ENCODE results near the gene SMIM15. TPM values are rescaled to one million over a fixed set of nuclear protein-coding genes. Genes with fewer than 3 reads are reported as not detected.

The SMIM15 gene
- total and polyA plus RNA-seq, 9 donors: 17.6 to 59.3 (median 42.2) TPM

GRCh38 chr5:61184708-61185107, 22.4 kb upstream of the SMIM15 start:
- WGBS, 3 donors: 89 to 95% (median 92%) methylated on average over 2 of the region's 2 CpGs
- H3K4me1 ChIP-seq (ENCODE audit: insufficient read depth): no peaks in the 10 kb centered on the region
- no peak overlapping the region for H3K27ac ChIP-seq
- DNase-seq: no peak
- H3K9me3 ChIP-seq: no peaks in the 10 kb centered on the region
- intact Hi-C loops (cut with DNase I): no loop called here
- H3K27me3 ChIP-seq: no peaks in the 10 kb centered on the region
- H3K36me3 ChIP-seq: no peaks in the 10 kb centered on the region
- no peak overlapping the region for H3K4me3 ChIP-seq
- no peak for TF ChIP-seq POLR2A (IDR thresholded peaks at IDR 0.05)
- no peak for TF ChIP-seq CTCF (IDR thresholded peaks at IDR 0.05)
- no peak for TF ChIP-seq EP300 (IDR thresholded peaks at IDR 0.05)

- DNase-seq: no peak
- no peak for TF ChIP-seq CTCF (IDR thresholded peaks at IDR 0.05)
- Histone ChIP-seq H3K27ac (no peak overlapping the region), H3K4me3 (no peak overlapping the region), H3K36me3 (no peaks in the 10 kb centered on the region), H3K9me3 (no peaks in the 10 kb centered on the region), H3K4me1 (ENCODE audit: insufficient read depth) (no peaks in the 10 kb centered on the region), H3K27me3 (no peaks in the 10 kb centered on the region)
- intact Hi-C loops (cut with DNase I): no loop called here
- WGBS, 3 donors: 97 to 100% (median 99%) methylated on average over 1 of the region's 1 CpG
Observed at GRCh38 chr5:61183538-61183937, 21.3 kb upstream of the SMIM15 start.

- H3K27me3 ChIP-seq: no peaks in the 10 kb centered on the region
- no peaks in the 10 kb centered on the region for H3K36me3 ChIP-seq
- H3K27ac ChIP-seq: no peak overlapping the region
- H3K9me3 ChIP-seq: no peaks in the 10 kb centered on the region
- DNase-seq: no peak
- H3K4me3 ChIP-seq: no peak overlapping the region
- H3K4me1 ChIP-seq (ENCODE audit: insufficient read depth): no peaks in the 10 kb centered on the region
- intact Hi-C loops (cut with DNase I): no loop called here
- 82 to 90% (median 90%) methylated on average over 2 of the region's 2 CpGs for WGBS, 3 donors
- no peak for TF ChIP-seq EP300 (IDR thresholded peaks at IDR 0.05)
- TF ChIP-seq POLR2A (IDR thresholded peaks at IDR 0.05): no peak
- no peak for TF ChIP-seq CTCF (IDR thresholded peaks at IDR 0.05)
Observed at GRCh38 chr5:61182449-61182848, 20.2 kb upstream of the SMIM15 start.

- H3K4me3 ChIP-seq: no peak overlapping the region
- TF ChIP-seq EP300 (IDR thresholded peaks at IDR 0.05) (no peak), POLR2A (IDR thresholded peaks at IDR 0.05) (no peak), CTCF (IDR thresholded peaks at IDR 0.05) (no peak)
- no peaks in the 10 kb centered on the region for H3K36me3 ChIP-seq
- H3K27me3 ChIP-seq: no peaks in the 10 kb centered on the region
- H3K27ac ChIP-seq: no peak overlapping the region
- no peak for DNase-seq
- 52 to 70% (median 54%) methylated on average over 2 of the region's 2 CpGs for WGBS, 3 donors
- intact Hi-C loops (cut with DNase I): no loop called here
- no peaks in the 10 kb centered on the region for H3K9me3 ChIP-seq
- H3K4me1 ChIP-seq (ENCODE audit: insufficient read depth): no peaks in the 10 kb centered on the region
Observed at GRCh38 chr5:61180886-61181285, 18.6 kb upstream of the SMIM15 start.

GRCh38 chr5:61178702-61179101, 16.4 kb upstream of the SMIM15 start:
- H3K4me3 ChIP-seq: no peak overlapping the region
- H3K36me3 ChIP-seq: no peaks in the 10 kb centered on the region
- intact Hi-C loops (cut with DNase I): loop anchor here in 1 of 4 donors (10.0 kb wide), 1 partner anchor 486 kb away; no protein-coding TSS in a partner anchor
- no peak for DNase-seq
- 91 to 94% (median 92%) methylated on average over 4 of the region's 4 CpGs for WGBS, 3 donors
- H3K27ac ChIP-seq: no peak overlapping the region
- no peaks in the 10 kb centered on the region for H3K9me3 ChIP-seq
- TF ChIP-seq POLR2A (IDR thresholded peaks at IDR 0.05) (no peak), CTCF (IDR thresholded peaks at IDR 0.05) (no peak), EP300 (IDR thresholded peaks at IDR 0.05) (no peak)
- H3K4me1 ChIP-seq (ENCODE audit: insufficient read depth): no peaks in the 10 kb centered on the region
- no peaks in the 10 kb centered on the region for H3K27me3 ChIP-seq

Data from ovary (tissue), 9 donors.